Measurements from ENCODE around the gene MCTP1.
"Not testable (repeated sequence)": the region's sequence is repeated elsewhere in the genome, so short reads cannot be mapped to it uniquely, and the experiment has no call there.

Gene MCTP1

GRCh38 chr5:94855543-94855942, 429.4 kb downstream of the MCTP1 start:
- no peaks in the 10 kb centered on the region for H3K27me3 ChIP-seq (ENCODE audit: low read depth, low read length)
- no peaks in the 10 kb centered on the region for H3K4me1 ChIP-seq (ENCODE audit: control insufficient read depth in 1 of 2, insufficient read depth in 2 of 2, low read length in 2 of 2)

GRCh38 chr5:94853120-94853519, 431.8 kb downstream of the MCTP1 start:
- Histone ChIP-seq H3K4me1 (ENCODE audit: control insufficient read depth in 1 of 2, insufficient read depth in 2 of 2, low read length in 2 of 2) (no peaks in the 10 kb centered on the region), H3K9me3 (ENCODE audit: control insufficient read depth in 1 of 2, low read length in 2 of 2) (no peaks in the 10 kb centered on the region), H3K27me3 (ENCODE audit: low read depth, low read length) (no peaks in the 10 kb centered on the region), H3K36me3 (ENCODE audit: control insufficient read depth in 1 of 2, insufficient read depth in 2 of 2, low read length in 2 of 2) (no peaks in the 10 kb centered on the region), H3K27ac (ENCODE audit: low read length) (no peak overlapping the region), H3K4me3 (ENCODE audit: low read depth in 1 of 2, low read length in 2 of 2) (no peak overlapping the region)

More at GRCh38 chr5:94855543-94855942, 429.4 kb downstream of the MCTP1 start:
- Histone ChIP-seq H3K9me3 (ENCODE audit: control insufficient read depth in 1 of 2, low read length in 2 of 2) (no peaks in the 10 kb centered on the region), H3K27ac (ENCODE audit: low read length) (no peak overlapping the region), H3K4me3 (ENCODE audit: low read depth in 1 of 2, low read length in 2 of 2) (no peak overlapping the region), H3K36me3 (ENCODE audit: control insufficient read depth in 1 of 2, insufficient read depth in 2 of 2, low read length in 2 of 2) (no peaks in the 10 kb centered on the region)

DNA sequence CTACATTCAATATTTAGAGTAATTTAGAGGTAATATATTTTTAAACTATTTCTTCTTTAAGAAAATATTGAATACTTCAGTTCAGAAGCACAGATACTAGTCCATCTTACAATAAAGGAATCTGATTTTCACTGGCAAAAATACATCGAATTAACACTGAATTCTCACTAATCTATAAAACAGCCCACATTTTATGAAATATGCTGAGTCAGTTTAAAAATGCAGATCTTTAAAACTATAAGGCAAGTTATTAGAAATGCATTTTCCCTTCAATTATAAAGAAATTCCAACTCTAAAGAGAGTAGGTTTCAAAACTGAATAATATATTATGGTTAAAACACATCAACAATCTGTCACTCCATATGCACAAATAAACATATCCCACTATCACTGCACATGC, 433.9 kb downstream of the MCTP1 start:
- Histone ChIP-seq H3K36me3 (ENCODE audit: control insufficient read depth in 1 of 2, insufficient read depth in 2 of 2, low read length in 2 of 2) (no peaks in the 10 kb centered on the region), H3K4me1 (ENCODE audit: control insufficient read depth in 1 of 2, insufficient read depth in 2 of 2, low read length in 2 of 2) (no peaks in the 10 kb centered on the region), H3K27me3 (ENCODE audit: low read depth, low read length) (no peaks in the 10 kb centered on the region), H3K9me3 (ENCODE audit: control insufficient read depth in 1 of 2, low read length in 2 of 2) (no peaks in the 10 kb centered on the region), H3K4me3 (ENCODE audit: low read depth in 1 of 2, low read length in 2 of 2) (no peak overlapping the region), H3K27ac (ENCODE audit: low read length) (no peak overlapping the region)

DNA sequence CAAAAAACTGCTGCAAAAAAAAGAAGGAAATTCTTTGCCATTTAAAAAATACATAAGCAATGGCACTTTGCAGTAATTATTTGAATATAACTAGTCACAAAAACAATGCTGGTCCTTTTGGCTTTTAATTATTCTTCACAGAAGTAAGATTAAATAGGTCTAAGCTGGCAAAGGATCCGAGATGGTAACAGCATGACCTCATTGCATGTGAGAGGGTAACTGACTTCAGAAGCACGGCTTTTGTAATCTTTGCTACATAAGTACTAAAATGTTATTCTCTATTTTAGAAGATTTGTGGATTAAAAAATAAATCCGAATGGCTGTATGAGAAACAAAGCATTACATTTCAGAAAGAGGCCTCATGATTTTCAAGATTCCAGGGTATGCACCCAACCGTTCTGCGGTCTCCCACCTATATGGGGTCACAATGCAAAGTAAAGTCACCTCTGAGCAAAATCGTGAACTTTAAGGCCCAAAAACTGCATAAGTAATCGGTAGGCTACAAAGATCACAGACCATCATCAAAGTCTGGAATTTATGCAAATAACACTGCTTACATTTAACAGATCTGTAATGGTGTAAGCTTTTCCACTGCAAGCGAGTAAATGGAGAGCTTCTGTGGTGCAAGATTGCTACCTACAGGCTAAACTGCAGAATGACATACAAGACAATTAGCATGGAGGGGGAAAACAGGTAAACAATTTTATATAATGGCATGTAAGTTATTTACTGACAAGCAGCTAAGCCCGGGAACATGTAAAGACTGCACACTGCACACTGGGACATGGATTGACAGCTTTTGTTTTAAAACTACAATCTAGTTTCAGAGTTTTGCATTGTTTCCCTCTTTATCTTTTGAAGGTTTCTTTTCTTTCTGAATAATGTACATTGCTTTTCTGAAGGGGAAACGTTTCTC, 434.8 kb downstream of the MCTP1 start:
- Histone ChIP-seq H3K36me3 (ENCODE audit: control insufficient read depth in 1 of 2, insufficient read depth in 2 of 2, low read length in 2 of 2) (no peaks in the 10 kb centered on the region), H3K27ac (ENCODE audit: low read length) (no peak overlapping the region), H3K4me1 (ENCODE audit: control insufficient read depth in 1 of 2, insufficient read depth in 2 of 2, low read length in 2 of 2) (no peaks in the 10 kb centered on the region), H3K9me3 (ENCODE audit: control insufficient read depth in 1 of 2, low read length in 2 of 2) (no peaks in the 10 kb centered on the region), H3K4me3 (ENCODE audit: low read depth in 1 of 2, low read length in 2 of 2) (no peak overlapping the region), H3K27me3 (ENCODE audit: low read depth, low read length) (no peaks in the 10 kb centered on the region)

- Histone ChIP-seq H3K9me3 (ENCODE audit: control insufficient read depth in 1 of 2, low read length in 2 of 2) (no peaks in the 10 kb centered on the region), H3K27me3 (ENCODE audit: low read depth, low read length) (no peaks in the 10 kb centered on the region), H3K4me3 (ENCODE audit: low read depth in 1 of 2, low read length in 2 of 2) (no peak overlapping the region), H3K36me3 (ENCODE audit: control insufficient read depth in 1 of 2, insufficient read depth in 2 of 2, low read length in 2 of 2) (no peaks in the 10 kb centered on the region), H3K27ac (ENCODE audit: low read length) (no peak overlapping the region), H3K4me1 (ENCODE audit: control insufficient read depth in 1 of 2, insufficient read depth in 2 of 2, low read length in 2 of 2) (no peaks in the 10 kb centered on the region)
Measured at GRCh38 chr5:94849324-94849723, 435.6 kb downstream of the MCTP1 start.

DNA sequence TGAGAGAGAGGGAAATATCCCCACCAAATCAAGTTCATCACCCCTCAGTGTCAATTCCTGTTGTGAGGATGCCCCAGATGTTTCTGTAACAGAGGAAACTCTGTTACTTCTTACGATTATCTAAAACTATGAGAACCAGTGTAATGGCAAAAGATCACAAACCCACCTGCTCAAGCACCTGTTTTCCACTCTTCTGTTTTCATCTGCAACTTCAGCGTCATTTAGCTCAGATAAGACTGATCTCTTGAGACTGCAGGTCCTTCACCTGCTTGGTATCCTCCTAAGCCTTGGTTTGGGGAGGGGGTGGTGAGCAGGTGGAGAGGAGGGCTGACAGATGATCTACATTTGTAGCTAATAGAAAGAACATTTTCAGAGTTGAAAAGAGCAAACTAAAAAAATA, 437.2 kb downstream of the MCTP1 start:
- no peak overlapping the region for H3K27ac ChIP-seq (ENCODE audit: low read length)
- no peaks in the 10 kb centered on the region for H3K36me3 ChIP-seq (ENCODE audit: control insufficient read depth in 1 of 2, insufficient read depth in 2 of 2, low read length in 2 of 2)
- no peaks in the 10 kb centered on the region for H3K27me3 ChIP-seq (ENCODE audit: low read depth, low read length)
- H3K9me3 ChIP-seq (ENCODE audit: control insufficient read depth in 1 of 2, low read length in 2 of 2), result no peaks in the 10 kb centered on the region
- no peak overlapping the region for H3K4me3 ChIP-seq (ENCODE audit: low read depth in 1 of 2, low read length in 2 of 2)
- H3K4me1 ChIP-seq (ENCODE audit: control insufficient read depth in 1 of 2, insufficient read depth in 2 of 2, low read length in 2 of 2), result no peaks in the 10 kb centered on the region

DNA sequence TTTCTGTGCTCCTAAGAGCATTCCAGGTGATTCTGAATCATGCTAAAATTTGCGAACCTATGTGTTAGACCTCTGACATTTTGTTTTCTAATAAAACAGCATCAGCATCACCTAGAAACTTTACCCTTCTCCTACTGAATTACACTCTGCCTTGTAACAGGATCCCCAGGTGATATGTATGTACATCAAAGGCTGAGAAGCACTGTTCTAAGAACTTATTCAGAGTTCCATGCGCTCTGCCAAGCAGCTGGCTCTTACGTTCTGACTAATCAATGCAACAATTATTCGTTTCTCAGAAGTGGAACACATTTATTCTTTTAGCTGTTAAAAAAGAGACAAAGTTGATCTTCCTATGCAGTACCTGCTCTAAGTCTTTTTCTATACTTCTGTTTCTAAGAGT, 437.9 kb downstream of the MCTP1 start:
- no peaks in the 10 kb centered on the region for H3K4me1 ChIP-seq (ENCODE audit: control insufficient read depth in 1 of 2, insufficient read depth in 2 of 2, low read length in 2 of 2)
- no peaks in the 10 kb centered on the region for H3K27me3 ChIP-seq (ENCODE audit: low read depth, low read length)
- no peak overlapping the region for H3K27ac ChIP-seq (ENCODE audit: low read length)
- no peaks in the 10 kb centered on the region for H3K36me3 ChIP-seq (ENCODE audit: control insufficient read depth in 1 of 2, insufficient read depth in 2 of 2, low read length in 2 of 2)
- no peak overlapping the region for H3K4me3 ChIP-seq (ENCODE audit: low read depth in 1 of 2, low read length in 2 of 2)
- no peaks in the 10 kb centered on the region for H3K9me3 ChIP-seq (ENCODE audit: control insufficient read depth in 1 of 2, low read length in 2 of 2)

- not testable (repeated sequence) for H3K9me3 ChIP-seq (ENCODE audit: control insufficient read depth in 1 of 2, low read length in 2 of 2); H3K27ac ChIP-seq (ENCODE audit: low read length); H3K4me1 ChIP-seq (ENCODE audit: control insufficient read depth in 1 of 2, insufficient read depth in 2 of 2, low read length in 2 of 2); H3K4me3 ChIP-seq (ENCODE audit: low read depth in 1 of 2, low read length in 2 of 2); H3K27me3 ChIP-seq (ENCODE audit: low read depth, low read length); H3K36me3 ChIP-seq (ENCODE audit: control insufficient read depth in 1 of 2, insufficient read depth in 2 of 2, low read length in 2 of 2)
Measured at GRCh38 chr5:94845696-94846095, 439.2 kb downstream of the MCTP1 start.

- no peaks in the 10 kb centered on the region for H3K27me3 ChIP-seq (ENCODE audit: low read depth, low read length)
- H3K27ac ChIP-seq (ENCODE audit: low read length), result no peak overlapping the region
- H3K9me3 ChIP-seq (ENCODE audit: control insufficient read depth in 1 of 2, low read length in 2 of 2), result no peaks in the 10 kb centered on the region
- no peak overlapping the region for H3K4me3 ChIP-seq (ENCODE audit: low read depth in 1 of 2, low read length in 2 of 2)
- H3K4me1 ChIP-seq (ENCODE audit: control insufficient read depth in 1 of 2, insufficient read depth in 2 of 2, low read length in 2 of 2), result no peaks in the 10 kb centered on the region
- H3K36me3 ChIP-seq (ENCODE audit: control insufficient read depth in 1 of 2, insufficient read depth in 2 of 2, low read length in 2 of 2), result no peaks in the 10 kb centered on the region
Measured at GRCh38 chr5:94841598-94842322, 443.1 kb downstream of the MCTP1 start.

DNA sequence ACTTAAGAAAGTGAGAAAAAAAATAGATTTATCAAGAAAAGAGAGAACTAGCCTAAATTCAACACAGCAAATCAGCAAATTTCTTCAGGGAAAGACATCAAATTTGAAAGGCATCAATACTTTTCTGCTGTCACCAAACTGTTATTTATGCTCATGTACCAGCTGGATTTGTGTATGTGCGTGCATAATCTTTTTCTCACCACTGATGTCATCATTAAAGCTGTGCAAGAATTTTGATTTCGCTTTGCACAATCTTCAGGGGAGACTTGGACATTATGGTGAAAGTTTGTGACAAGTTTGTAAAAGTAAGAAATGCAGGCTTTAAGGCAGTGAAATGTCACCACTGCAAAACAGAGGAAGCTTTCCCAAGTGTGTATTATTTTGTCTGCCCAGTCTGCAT, 451.0 kb downstream of the MCTP1 start:
- H3K27ac ChIP-seq (ENCODE audit: low read length), result no peak overlapping the region
- H3K9me3 ChIP-seq (ENCODE audit: control insufficient read depth in 1 of 2, low read length in 2 of 2), result no peaks in the 10 kb centered on the region
- no peaks in the 10 kb centered on the region for H3K4me1 ChIP-seq (ENCODE audit: control insufficient read depth in 1 of 2, insufficient read depth in 2 of 2, low read length in 2 of 2)
- no peaks in the 10 kb centered on the region for H3K27me3 ChIP-seq (ENCODE audit: low read depth, low read length)
- H3K36me3 ChIP-seq (ENCODE audit: control insufficient read depth in 1 of 2, insufficient read depth in 2 of 2, low read length in 2 of 2), result no peaks in the 10 kb centered on the region
- H3K4me3 ChIP-seq (ENCODE audit: low read depth in 1 of 2, low read length in 2 of 2), result no peak overlapping the region

- Histone ChIP-seq H3K4me1 (ENCODE audit: control insufficient read depth in 1 of 2, insufficient read depth in 2 of 2, low read length in 2 of 2) (no peaks in the 10 kb centered on the region), H3K4me3 (ENCODE audit: low read depth in 1 of 2, low read length in 2 of 2) (no peak overlapping the region), H3K27me3 (ENCODE audit: low read depth, low read length) (no peaks in the 10 kb centered on the region), H3K27ac (ENCODE audit: low read length) (no peak overlapping the region), H3K36me3 (ENCODE audit: control insufficient read depth in 1 of 2, insufficient read depth in 2 of 2, low read length in 2 of 2) (no peaks in the 10 kb centered on the region), H3K9me3 (ENCODE audit: control insufficient read depth in 1 of 2, low read length in 2 of 2) (no peaks in the 10 kb centered on the region)
Measured at GRCh38 chr5:94832685-94833084, 452.2 kb downstream of the MCTP1 start.

Measured in muscle layer of duodenum (tissue), 2 donors.